HepG2 (cell line): Measurements from ENCODE around the gene PEAK3. TPM values are rescaled to one million over a fixed set of nuclear protein-coding genes. Genes with fewer than 3 reads are reported as not detected.

Source experiments
- BRCA1 ChIP-seq: sonication (generic); formaldehyde crosslinking; IDR thresholded peaks from 2 replicates; pipeline ENCODE4 v1.4.0; 2020; ENCODE audit warnings: missing genetic modification reagents
- CENPT ChIP-seq: sonication (generic); formaldehyde crosslinking; IDR thresholded peaks from 2 replicates; pipeline ENCODE4 v1.8.0; 2022; ENCODE audit warnings: low read depth, mild to moderate bottlenecking, moderate library complexity, missing genetic modification reagents
- CHCHD3 ChIP-seq: sonication (generic); formaldehyde crosslinking; IDR thresholded peaks from 2 replicates; pipeline ENCODE4 v1.8.0; 2022; ENCODE audit warnings: mild to moderate bottlenecking, missing genetic modification reagents, moderate library complexity
- CTCF ChIP-seq: sonication (generic); formaldehyde crosslinking; IDR thresholded peaks from 2 replicates; pipeline ENCODE4 v1.5.0; 2020; ENCODE audit warnings: mild to moderate bottlenecking, missing genetic modification reagents, moderate library complexity
- ELK4 ChIP-seq: sonication (generic); formaldehyde crosslinking; IDR thresholded peaks from 2 replicates; pipeline ENCODE4 v1.9.0; 2021; ENCODE audit warnings: missing genetic modification reagents, borderline replicate concordance
- FOXJ3 ChIP-seq: sonication (generic); formaldehyde crosslinking; IDR thresholded peaks from 2 replicates; pipeline ENCODE4 v1.4.0; 2020; ENCODE audit warnings: missing genetic modification reagents, mild to moderate bottlenecking, borderline replicate concordance
- GTF3A ChIP-seq: sonication (generic); formaldehyde crosslinking; conservative IDR thresholded peaks from 2 replicates; pipeline ENCODE4 v1.4.0; 2020; ENCODE audit warnings: mild to moderate bottlenecking, missing genetic modification reagents
- HDAC6 ChIP-seq: fragments of 200-600 bp; sonication (generic); IDR thresholded peaks from 2 replicates; pipeline ENCODE4 v1.7.0; 2017; ENCODE audit warnings: mild to moderate bottlenecking, antibody characterized with exemption, low read length, low read depth
- HOXD1 ChIP-seq: sonication (generic); formaldehyde crosslinking; IDR thresholded peaks from 2 replicates; pipeline ENCODE4 v1.5.0; 2020; ENCODE audit warnings: missing genetic modification reagents
- ISL2 ChIP-seq: sonication (generic); formaldehyde crosslinking; IDR thresholded peaks from 2 replicates; pipeline ENCODE4 v1.5.0; 2020; ENCODE audit warnings: missing genetic modification reagents
- MAX ChIP-seq: IDR thresholded peaks from 2 replicates; pipeline ENCODE4 v1.6.1; 2012; ENCODE audit warnings: inconsistent platforms
- MEIS2 ChIP-seq: sonication (generic); formaldehyde crosslinking; IDR thresholded peaks from 2 replicates; pipeline ENCODE4 v1.9.0; 2021; ENCODE audit warnings: mild to moderate bottlenecking, missing genetic modification reagents
- PITX1 ChIP-seq: sonication (generic); formaldehyde crosslinking; IDR thresholded peaks from 2 replicates; pipeline ENCODE4 v1.5.1; 2020; ENCODE audit warnings: mild to moderate bottlenecking, missing genetic modification reagents
- POLR2AphosphoS5 ChIP-seq: IDR thresholded peaks from 2 replicates; pipeline ENCODE4 v1.6.1; 2012; ENCODE audit warnings: low read depth, low read length
- PREB ChIP-seq: sonication (generic); formaldehyde crosslinking; IDR thresholded peaks from 2 replicates; pipeline ENCODE4 v1.4.0; 2020; ENCODE audit warnings: missing genetic modification reagents
- ZBTB38 ChIP-seq: sonication (generic); formaldehyde crosslinking; IDR thresholded peaks from 2 replicates; pipeline ENCODE4 v1.5.1; 2020; ENCODE audit warnings: mild to moderate bottlenecking, missing genetic modification reagents
- ZFP37 ChIP-seq: sonication (generic); formaldehyde crosslinking; IDR thresholded peaks from 2 replicates; pipeline ENCODE4 v1.4.0; 2020; ENCODE audit warnings: missing genetic modification reagents, borderline replicate concordance
- ZFX ChIP-seq: sonication (generic); formaldehyde crosslinking; IDR thresholded peaks from 2 replicates; pipeline ENCODE4 v1.4.0; 2020; ENCODE audit warnings: mild to moderate bottlenecking, low read depth, missing genetic modification reagents, moderate library complexity
- ZNF264 ChIP-seq: sonication (generic); formaldehyde crosslinking; IDR thresholded peaks from 2 replicates; pipeline ENCODE4 v1.4.0; 2020; ENCODE audit warnings: missing genetic modification reagents
- ZNF296 ChIP-seq: sonication (generic); formaldehyde crosslinking; conservative IDR thresholded peaks from 2 replicates; pipeline ENCODE4 v1.5.0; 2020; ENCODE audit warnings: mild to moderate bottlenecking, missing genetic modification reagents
- ZNF34 ChIP-seq: sonication (generic); formaldehyde crosslinking; IDR thresholded peaks from 2 replicates; pipeline ENCODE4 v1.4.0; 2020; ENCODE audit warnings: mild to moderate bottlenecking, missing genetic modification reagents, borderline replicate concordance
- ZNF687 ChIP-seq: sonication (generic); formaldehyde crosslinking; IDR thresholded peaks from 2 replicates; pipeline ENCODE4 v1.5.1; 2020; ENCODE audit warnings: mild to moderate bottlenecking, missing genetic modification reagents, moderate library complexity
- ZNF766 ChIP-seq: sonication (generic); formaldehyde crosslinking; IDR thresholded peaks from 2 replicates; pipeline ENCODE4 v1.5.0; 2020; ENCODE audit warnings: missing genetic modification reagents, borderline replicate concordance
- polyA plus RNA-seq, 8 experiments: library from polyadenylated mRNA; depleted of rRNA in 3 of 8; stranded (reverse) in 7 of 8; unstranded in 1 of 8; fragments of >200 nt; fragmentation: Illumina TruSeq in 4 of 8; extraction: Trizol in 4 of 8; gene quantifications; 2 replicates each; pipeline versions ENCODE4 v1.2.1 to v1.2.3, GENCODE V29; 2011 to 2016; ENCODE audit warnings: low read depth in 4 of 8, missing spikeins in 1 of 8, mixed read lengths in 1 of 8; ENCODE audit not compliant: insufficient read depth in 1 of 8
- total RNA-seq, 5 experiments: library from RNA; depleted of rRNA; stranded (reverse); fragments of >200 nt; fragmentation: Illumina TruSeq; extraction: Trizol; gene quantifications; 2 replicates each; pipeline ENCODE4 v1.2.3, GENCODE V29; 2016; ENCODE audit warnings: low read depth in 1 of 5

Gene PEAK3
- total and polyA plus RNA-seq, 2 of the 13 experiments (the other 11 are each of a cell fraction or from before 2014, with no cell fraction given), result not detected

- no peak for TF ChIP-seq ELK4 (CRISPR knock-in tag)
- TF ChIP-seq GTF3A (CRISPR knock-in tag), result 0 out of 2 replicates have a peak, but pooled peaks have one; percentile 77
- no peak for TF ChIP-seq HDAC6
- no peak for TF ChIP-seq ZFP37 (CRISPR knock-in tag)
- 0 out of 2 replicates have a peak, but pooled peaks have one; percentile 32 for TF ChIP-seq PITX1 (CRISPR knock-in tag)
- no peak for TF ChIP-seq ZNF34 (CRISPR knock-in tag)
- TF ChIP-seq HOXD1, result no peak
- TF ChIP-seq BRCA1 (CRISPR knock-in tag), result no peak
- no peak for TF ChIP-seq FOXJ3 (CRISPR knock-in tag)
- TF ChIP-seq CHCHD3 (CRISPR knock-in tag), result no peak
- TF ChIP-seq PREB (CRISPR knock-in tag), result no peak
- TF ChIP-seq ISL2 (CRISPR knock-in tag), result no peak
- TF ChIP-seq ZNF687 (CRISPR knock-in tag), result peak; percentile 24; the same call in 1 of the 2 replicates
- peak; percentile 55; the same call in 1 of the 2 replicates for TF ChIP-seq POLR2AphosphoS5
- no peak for TF ChIP-seq MEIS2 (CRISPR knock-in tag)
- peak; percentile 30; the same call in 1 of the 2 replicates for TF ChIP-seq CTCF
- peak; percentile 68 for TF ChIP-seq ZBTB38
- no peak for TF ChIP-seq ZFX (CRISPR knock-in tag)
- no peak for TF ChIP-seq ZNF264 (CRISPR knock-in tag)
- TF ChIP-seq MAX, result no peak; the same call in 1 of the 2 replicates
- no peak for TF ChIP-seq CENPT (CRISPR knock-in tag)
- TF ChIP-seq ZNF766, result no peak
- no peak for TF ChIP-seq ZNF296 (CRISPR knock-in tag)
These were observed 50.3 kb downstream of the PEAK3 start (continued) for GRCh38 chr19:2231621-2232221.
